Activated T-cell treated with anti-CD3 and anti-CD28 coated beads, Interleukin-2, amount 50 U/mL, for 72 hours (primary cell): ENCODE measurements around the gene C18orf54. TPM values are rescaled to one million over a fixed set of nuclear protein-coding genes. Genes with fewer than 3 reads are reported as not detected.
A peak's percentile ranks its signal among the peaks of the same experiment; 100 is the strongest.
"Not testable (repeated sequence)": the region's sequence is repeated elsewhere in the genome, so short reads cannot be mapped to it uniquely, and the experiment has no call there.

Source experiments
- ATAC-seq, 2 donors: fragments of 150-1000 bp; cut with Tn5 transposase; replicated peaks in 1 of 2; 2 replicates each; pipeline ENCODE4 v1.10.0; 2021; ENCODE audit warnings: moderate library complexity in 2 of 2, mild to moderate bottlenecking in 1 of 2
- DNase-seq, 2 donors: peaks; one replicate each; pipeline ENCODE4 v3.0.0; 2021 to 2022; ENCODE audit warnings: mixed read lengths in 1 of 2
- H3K27ac Mint-ChIP-seq: one replicate; pipeline ENCODE4 v1.8.0; 2022; ENCODE audit warnings: mild to moderate bottlenecking, moderate library complexity, mixed read lengths
- H3K27me3 Mint-ChIP-seq: one replicate; pipeline ENCODE4 v1.8.0; 2022; ENCODE audit warnings: low read depth, mixed read lengths
- H3K36me3 Mint-ChIP-seq, 2 donors: one replicate each; pipeline ENCODE4 v1.8.0; 2022; ENCODE audit warnings: mixed read lengths in 2 of 2, mild to moderate bottlenecking in 1 of 2; ENCODE audit not compliant: insufficient read depth in 2 of 2
- H3K4me1 Mint-ChIP-seq: one replicate; pipeline ENCODE4 v1.8.0; 2022; ENCODE audit warnings: low read depth, mixed read lengths
- H3K4me3 Mint-ChIP-seq, 2 donors: one replicate each; pipeline ENCODE4 v1.8.0; 2022; ENCODE audit warnings: mild to moderate bottlenecking in 2 of 2, mixed read lengths in 2 of 2, moderate library complexity in 2 of 2
- H3K9me3 Mint-ChIP-seq, 2 donors: one replicate each; pipeline ENCODE4 v1.8.0; 2022; ENCODE audit warnings: mixed read lengths in 2 of 2
- total RNA-seq, 2 donors: library from RNA; stranded (reverse); gene quantifications; one replicate each; pipeline ENCODE4 v1.2.3, GENCODE V29; 2022

Gene C18orf54
- total RNA-seq, 2 donors from 2014 or later, result 10.8 to 12.7 TPM

- H3K4me3 Mint-ChIP-seq, result peak overlapping the region; percentile 97 to 100
- peak; percentile 8 to 13 for ATAC-seq
- H3K27ac Mint-ChIP-seq, result peak overlapping the region; percentile 100
Observed at GRCh38 chr18:54358495-54359040, 862 bp downstream of the C18orf54 start.

GRCh38 chr18:54359233-54359632 lies 1.5 kb downstream of the C18orf54 start:
- peaks cover 19% of the 10 kb centered on the region for H3K27me3 Mint-ChIP-seq
- peaks cover 24% of the 10 kb centered on the region for H3K4me1 Mint-ChIP-seq
- H3K27ac Mint-ChIP-seq, result peak overlapping the region; percentile 100
- peaks cover 10 to 21% of the 10 kb centered on the region in 2 donors for H3K36me3 Mint-ChIP-seq
- no peaks in the 10 kb centered on the region for H3K9me3 Mint-ChIP-seq
- peak overlapping the region; percentile 97 to 100 for H3K4me3 Mint-ChIP-seq
- DNase-seq (no peak), ATAC-seq (no peak)

More at GRCh38 chr18:54358495-54359040, 862 bp downstream of the C18orf54 start:
- no peak for DNase-seq
- peaks cover 24% of the 10 kb centered on the region for H3K4me1 Mint-ChIP-seq
- no peaks in the 10 kb centered on the region for H3K9me3 Mint-ChIP-seq
- peaks cover 10 to 21% of the 10 kb centered on the region in 2 donors for H3K36me3 Mint-ChIP-seq
- H3K27me3 Mint-ChIP-seq, result peaks cover 19% of the 10 kb centered on the region

DNA sequence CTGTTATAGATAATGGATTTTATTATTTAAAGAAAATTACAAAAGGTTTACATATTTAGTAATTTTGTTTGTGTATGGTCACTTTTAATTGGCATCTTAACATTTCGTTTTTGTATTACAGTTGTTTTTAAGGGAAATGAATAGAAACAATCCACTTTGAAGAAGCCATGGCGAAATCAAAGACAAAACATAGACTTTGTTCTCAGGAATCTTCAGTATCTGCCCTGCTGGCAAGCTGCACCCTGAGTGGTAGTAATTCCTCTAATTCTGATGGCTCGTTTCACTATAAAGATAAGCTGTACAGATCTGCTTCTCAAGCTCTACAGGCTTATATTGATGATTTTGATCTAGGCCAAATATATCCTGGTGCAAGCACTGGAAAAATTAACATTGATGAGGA lies 2.7 kb downstream of the C18orf54 start:
- no peaks in the 10 kb centered on the region for H3K9me3 Mint-ChIP-seq
- peaks cover 12% of the 10 kb centered on the region for H3K27me3 Mint-ChIP-seq
- ATAC-seq (no peak), DNase-seq (no peak)
- no peak overlapping the region for H3K4me3 Mint-ChIP-seq
- H3K27ac Mint-ChIP-seq, result no peak overlapping the region
- H3K36me3 Mint-ChIP-seq, result peaks cover 10 to 22% of the 10 kb centered on the region in 2 donors
- peaks cover 24% of the 10 kb centered on the region for H3K4me1 Mint-ChIP-seq

DNA sequence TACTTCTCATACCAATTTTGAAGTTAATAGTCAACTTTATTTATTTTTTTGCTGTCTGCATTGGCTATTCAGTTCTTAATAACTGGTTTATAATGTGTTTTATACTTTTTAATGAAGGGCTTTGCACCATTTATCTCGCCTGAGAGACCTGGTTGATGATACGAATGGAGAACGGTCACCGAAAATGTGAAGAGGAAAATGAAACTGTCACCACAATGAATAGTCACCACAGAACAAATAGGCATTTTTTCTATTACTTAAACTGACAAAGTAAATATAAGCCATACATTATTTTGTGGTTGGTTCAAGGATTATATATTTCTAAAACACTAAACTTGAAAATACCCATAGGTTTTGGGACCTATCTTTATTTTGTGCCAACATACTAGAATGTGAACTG lies 20.4 kb downstream of the C18orf54 start:
- H3K27me3 Mint-ChIP-seq, result no peaks in the 10 kb centered on the region
- no peak overlapping the region for H3K27ac Mint-ChIP-seq
- H3K4me3 Mint-ChIP-seq, result no peak overlapping the region
- H3K9me3 Mint-ChIP-seq, result no peaks in the 10 kb centered on the region
- H3K36me3 Mint-ChIP-seq, result peaks cover 2 to 7% of the 10 kb centered on the region in 2 donors
- no peaks in the 10 kb centered on the region for H3K4me1 Mint-ChIP-seq
- ATAC-seq (no peak), DNase-seq (no peak)

- Mint-ChIP-seq H3K4me3 (no peak overlapping the region), H3K9me3 (no peaks in the 10 kb centered on the region), H3K4me1 (no peaks in the 10 kb centered on the region), H3K27me3 (no peaks in the 10 kb centered on the region), H3K27ac (no peak overlapping the region), H3K36me3 (no peaks in the 10 kb centered on the region)
- no peak for ATAC-seq
- DNase-seq, result no peak
Observed at GRCh38 chr18:54381640-54382039, 23.9 kb downstream of the C18orf54 start.

DNA sequence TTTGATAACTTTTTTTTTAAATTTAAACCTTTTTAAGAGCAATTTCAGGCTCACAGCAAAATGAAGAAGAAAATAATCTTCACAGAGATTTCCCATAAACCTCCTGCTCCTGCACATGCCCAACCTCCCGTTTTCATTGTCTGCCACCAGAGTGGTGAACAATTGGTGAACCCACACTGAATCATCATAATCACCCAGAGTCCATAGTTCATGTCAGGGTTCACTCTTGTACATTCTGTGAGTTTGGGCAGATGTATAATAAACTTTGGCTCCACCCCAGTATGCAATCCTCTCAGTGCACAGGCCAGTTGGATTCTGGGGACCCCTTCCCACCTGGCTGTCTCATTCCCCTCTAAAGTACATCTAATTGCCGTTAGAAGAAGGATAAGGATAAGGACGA lies 24.4 kb downstream of the C18orf54 start:
- ATAC-seq, result no peak
- Mint-ChIP-seq H3K4me3 (no peak overlapping the region), H3K9me3 (no peaks in the 10 kb centered on the region), H3K4me1 (no peaks in the 10 kb centered on the region), H3K36me3 (no peaks in the 10 kb centered on the region), H3K27ac (no peak overlapping the region), H3K27me3 (no peaks in the 10 kb centered on the region)
- no peak for DNase-seq

GRCh38 chr18:54382733-54383252 lies 25.1 kb downstream of the C18orf54 start:
- DNase-seq (no peak), ATAC-seq (no peak)
- Mint-ChIP-seq H3K36me3 (no peaks in the 10 kb centered on the region), H3K27ac (no peak overlapping the region), H3K27me3 (no peaks in the 10 kb centered on the region), H3K9me3 (no peaks in the 10 kb centered on the region), H3K4me3 (no peak overlapping the region), H3K4me1 (peaks cover under 1% of the 10 kb centered on the region)

DNA sequence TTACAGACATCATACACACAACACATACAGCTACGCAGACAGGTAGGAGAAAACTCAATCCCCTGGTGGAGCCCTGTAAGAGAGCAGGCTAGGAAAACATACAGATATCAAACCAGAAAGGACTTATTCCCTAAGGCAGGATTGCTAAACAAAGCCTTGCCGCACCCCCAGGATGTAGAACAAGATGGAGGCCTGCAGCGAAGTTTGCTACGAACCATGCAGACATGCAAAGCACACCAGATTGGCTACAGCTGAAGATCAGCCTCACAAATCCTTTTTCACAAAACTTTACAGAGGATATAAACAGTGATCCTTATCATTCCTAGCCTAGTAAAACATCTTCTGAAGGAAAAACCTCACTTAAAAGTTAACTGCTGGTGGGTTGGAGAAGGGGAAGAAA lies 28.3 kb downstream of the C18orf54 start:
- peaks cover 32% of the 10 kb centered on the region for H3K4me1 Mint-ChIP-seq
- no peak overlapping the region for H3K27ac Mint-ChIP-seq
- H3K36me3 Mint-ChIP-seq, result no peaks in the 10 kb centered on the region

DNA sequence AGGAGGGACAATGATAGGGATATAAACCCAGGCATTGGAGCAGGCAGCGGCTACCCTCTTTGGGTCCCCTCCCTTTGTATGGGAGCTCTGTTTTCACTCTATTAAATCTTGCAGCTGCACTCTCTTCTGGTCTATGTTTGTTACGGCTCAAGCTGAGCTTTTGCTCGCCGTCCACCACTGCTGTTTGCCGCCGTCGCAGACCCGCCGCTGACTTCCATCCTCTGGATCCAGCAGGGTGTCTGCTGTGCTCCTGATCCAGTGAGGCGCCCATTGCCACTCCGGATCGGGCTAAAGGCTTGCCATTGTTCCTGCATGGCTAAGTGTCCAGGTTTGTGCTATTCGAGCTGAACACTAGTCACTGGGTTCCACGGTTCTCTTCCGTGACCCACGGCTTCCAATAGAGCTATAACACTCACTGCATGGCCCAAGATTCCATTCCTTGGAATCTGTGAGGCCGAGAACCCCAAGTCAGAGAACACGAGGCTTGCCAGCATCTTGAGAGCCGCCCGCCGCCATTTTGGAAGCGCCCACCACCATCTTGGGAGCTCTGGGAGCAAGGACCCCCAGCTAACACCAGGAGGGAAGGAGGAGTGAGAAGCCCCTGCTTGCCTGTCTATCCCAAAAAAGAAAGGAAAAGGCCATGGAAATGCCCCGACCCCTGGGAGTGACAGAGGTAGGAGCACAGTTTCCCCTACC lies 29.2 kb downstream of the C18orf54 start:
- not testable (repeated sequence) for H3K27ac Mint-ChIP-seq, ATAC-seq, H3K9me3 Mint-ChIP-seq, DNase-seq, H3K36me3 Mint-ChIP-seq, H3K4me3 Mint-ChIP-seq
- Mint-ChIP-seq H3K4me1 (peaks cover 35% of the 10 kb centered on the region), H3K27me3 (peaks cover 15% of the 10 kb centered on the region)

More for the DNA sequence above, 28.3 kb downstream of the C18orf54 start:
- peaks cover 14% of the 10 kb centered on the region for H3K27me3 Mint-ChIP-seq
- DNase-seq, result no peak
- no peaks in the 10 kb centered on the region for H3K9me3 Mint-ChIP-seq
- H3K4me3 Mint-ChIP-seq, result no peak overlapping the region
- no peak for ATAC-seq

DNA sequence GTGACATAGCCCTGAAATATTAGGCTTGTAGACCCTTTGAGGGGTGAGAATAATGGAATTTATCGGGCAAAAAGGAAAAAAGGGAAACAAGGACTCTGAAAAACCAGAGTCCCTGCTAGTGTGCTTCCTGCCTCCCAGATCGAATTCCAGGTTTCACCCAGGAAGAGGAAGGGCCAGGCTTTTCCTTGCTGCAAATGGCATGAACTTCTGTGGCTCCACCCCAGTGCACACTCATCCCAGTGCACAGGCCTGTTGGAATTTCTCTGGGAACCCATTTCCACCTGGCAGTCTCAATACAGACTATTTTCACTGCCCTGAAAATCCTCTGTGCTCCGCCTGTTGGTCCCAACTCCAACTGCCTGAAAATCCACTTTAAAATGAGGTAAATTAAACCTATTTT lies 29.9 kb downstream of the C18orf54 start:
- Mint-ChIP-seq H3K27ac (no peak overlapping the region), H3K4me3 (no peak overlapping the region), H3K36me3 (no peaks in the 10 kb centered on the region), H3K27me3 (peaks cover 15% of the 10 kb centered on the region), H3K9me3 (no peaks in the 10 kb centered on the region), H3K4me1 (peaks cover 40% of the 10 kb centered on the region)
- DNase-seq, result no peak
- no peak for ATAC-seq

DNA sequence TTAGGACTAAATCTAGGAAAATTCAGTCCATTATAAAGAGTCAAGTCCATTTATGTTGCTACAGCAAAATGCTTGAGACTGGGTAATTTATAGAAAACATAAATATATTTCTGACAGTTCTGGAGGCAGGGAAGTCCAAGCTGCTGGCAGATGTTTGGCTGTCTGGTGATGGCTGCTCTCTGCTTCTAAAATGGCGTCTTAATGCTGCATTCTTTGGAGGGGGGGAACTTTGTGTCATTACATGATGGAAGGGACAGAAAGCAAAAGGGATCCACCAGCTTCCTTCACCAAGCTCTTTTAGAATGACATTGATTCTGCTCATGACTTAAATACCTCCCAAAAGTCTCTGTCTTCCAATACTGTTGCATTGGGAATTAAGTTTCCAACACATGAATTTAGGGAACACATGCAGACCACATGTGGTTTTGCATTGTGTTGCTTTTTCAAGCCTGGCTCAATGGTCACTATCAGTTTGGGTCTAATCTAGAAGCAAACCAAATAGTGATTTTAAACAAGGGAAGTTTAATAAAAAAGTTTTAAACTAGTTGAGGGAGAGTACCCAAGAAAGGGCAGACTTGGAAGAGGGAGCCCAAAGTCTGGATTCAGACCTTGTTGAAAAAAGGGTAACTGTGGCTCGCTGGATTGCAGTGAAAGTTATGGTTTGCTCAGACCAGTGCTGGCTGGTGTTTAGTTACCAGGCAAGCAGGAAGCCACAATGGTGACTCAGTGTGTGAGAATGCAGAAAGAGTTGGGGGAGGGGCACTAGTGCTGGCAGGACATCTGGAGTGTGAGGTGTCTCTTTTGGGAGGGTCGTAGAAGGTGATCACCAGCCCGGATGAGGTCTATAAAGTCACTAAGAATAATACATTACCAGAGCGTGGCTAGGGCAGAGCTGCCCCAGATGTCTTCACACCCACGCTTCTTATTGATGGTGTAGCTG lies 30.8 kb downstream of the C18orf54 start:
- H3K4me3 Mint-ChIP-seq, result peak overlapping the region; percentile 10 to 51
- H3K27me3 Mint-ChIP-seq, result peaks cover 15% of the 10 kb centered on the region
- H3K27ac Mint-ChIP-seq, result no peak overlapping the region
- H3K4me1 Mint-ChIP-seq, result peaks cover 40% of the 10 kb centered on the region
- H3K9me3 Mint-ChIP-seq, result no peaks in the 10 kb centered on the region
- DNase-seq (peak; percentile 48 to 74), ATAC-seq (peak; percentile 90 to 97)
- no peaks in the 10 kb centered on the region for H3K36me3 Mint-ChIP-seq

DNA sequence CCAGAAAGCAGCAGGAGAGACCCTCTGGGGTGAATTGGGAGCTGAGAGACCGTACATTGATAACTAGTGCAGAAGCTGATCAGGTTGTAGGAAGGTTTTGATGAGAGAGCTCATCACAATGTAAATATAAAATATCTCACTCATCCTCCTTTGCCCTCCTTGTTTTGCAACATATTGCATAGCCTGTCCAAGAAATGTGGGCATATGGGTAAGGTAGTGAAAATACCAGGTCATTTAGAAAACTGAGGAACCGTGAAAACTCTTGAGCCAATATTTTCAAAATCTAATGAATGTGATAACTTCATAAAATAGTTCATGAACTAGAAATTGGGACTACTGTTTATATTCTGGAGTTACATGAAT lies 31.4 kb downstream of the C18orf54 start:
- Mint-ChIP-seq H3K27me3 (peaks cover 15% of the 10 kb centered on the region), H3K4me3 (peak overlapping the region in 1 of 2 donors; percentile 51), H3K9me3 (no peaks in the 10 kb centered on the region), H3K36me3 (no peaks in the 10 kb centered on the region), H3K4me1 (peaks cover 40% of the 10 kb centered on the region), H3K27ac (no peak overlapping the region)
- no peak for DNase-seq
- ATAC-seq, result no peak

- Mint-ChIP-seq H3K27ac (no peak overlapping the region), H3K36me3 (no peaks in the 10 kb centered on the region), H3K4me1 (peaks cover 40% of the 10 kb centered on the region), H3K4me3 (peak overlapping the region in 1 of 2 donors; percentile 44), H3K27me3 (peaks cover 18% of the 10 kb centered on the region), H3K9me3 (no peaks in the 10 kb centered on the region)
- DNase-seq (no peak), ATAC-seq (no peak)
Observed at GRCh38 chr18:54390838-54391237, 33.1 kb downstream of the C18orf54 start.
